ENCODE results near the gene NEDD8.

The NEDD8 gene

GRCh38 chr14:24263848-24264247, 31.7 kb upstream of the NEDD8 start:
- no peak for DNase-seq (ENCODE audit: low spot score)

- DNase-seq (ENCODE audit: low spot score) = no peak
Observed at GRCh38 chr14:24262821-24263733, 30.9 kb upstream of the NEDD8 start, which contains the start of gene TGM1. Gene TGM1 (minus strand): TSS chr14:24263177. CDS start chr14:24262352, 825 bp downstream.

- DNase-seq (ENCODE audit: low spot score) = no peak
Observed at GRCh38 chr14:24261969-24262327, 29.8 kb upstream of the NEDD8 start.

GRCh38 chr14:24261256-24261968, 29.2 kb upstream of the NEDD8 start:
- no peak for DNase-seq (ENCODE audit: low spot score)

- no peak for DNase-seq (ENCODE audit: low spot score)
Observed at GRCh38 chr14:24260780-24261157, 28.6 kb upstream of the NEDD8 start.

- no peak for DNase-seq (ENCODE audit: low spot score)
Observed at GRCh38 chr14:24260026-24260779, 28.0 kb upstream of the NEDD8 start.

- no peak for DNase-seq (ENCODE audit: low spot score)
Observed at GRCh38 chr14:24259282-24260025, 27.3 kb upstream of the NEDD8 start.

GRCh38 chr14:24258548-24259265, 26.5 kb upstream of the NEDD8 start:
- no peak for DNase-seq (ENCODE audit: low spot score)

GRCh38 chr14:24258119-24258518, 26.0 kb upstream of the NEDD8 start:
- DNase-seq (ENCODE audit: low spot score) = no peak

- no peak for DNase-seq (ENCODE audit: low spot score)
Observed at GRCh38 chr14:24256960-24257359, 24.8 kb upstream of the NEDD8 start.

GRCh38 chr14:24255931-24256711, 24.0 kb upstream of the NEDD8 start:
- DNase-seq (ENCODE audit: low spot score) = no peak

- no peak for DNase-seq (ENCODE audit: low spot score)
Observed at GRCh38 chr14:24255438-24255837, 23.3 kb upstream of the NEDD8 start.

GRCh38 chr14:24254630-24255392, 22.6 kb upstream of the NEDD8 start:
- no peak for DNase-seq (ENCODE audit: low spot score)

GRCh38 chr14:24253936-24254335, 21.8 kb upstream of the NEDD8 start:
- no peak for DNase-seq (ENCODE audit: low spot score)

- DNase-seq (ENCODE audit: low spot score) = no peak
Observed at GRCh38 chr14:24252289-24253124, 20.3 kb upstream of the NEDD8 start.

GRCh38 chr14:24251880-24252288, 19.7 kb upstream of the NEDD8 start:
- no peak for DNase-seq (ENCODE audit: low spot score)

- DNase-seq (ENCODE audit: low spot score) = no peak
Observed at GRCh38 chr14:24250354-24250753, 18.2 kb upstream of the NEDD8 start.

GRCh38 chr14:24249230-24250021, 17.3 kb upstream of the NEDD8 start:
- DNase-seq (ENCODE audit: low spot score) = no peak

Measured in CD4-positive, alpha-beta T cell treated with Interleukin-15 for 4 hours (primary cell).